Sigmoid colon (tissue), 7 donors: ENCODE results near the gene LRCH1. TPM values are rescaled to one million over a fixed set of nuclear protein-coding genes. Genes with fewer than 3 reads are reported as not detected.
A peak's percentile ranks its signal among the peaks of the same experiment; 100 is the strongest.

Source experiments
- DNase-seq: peaks from one replicate; pipeline ENCODE4 v3.0.0-alpha.2; 2019
- H3K27ac ChIP-seq, 4 donors: fragments of 200-600 bp; sonication (generic); one replicate each; pipeline ENCODE4 v1.5.1; 2016 to 2019; ENCODE audit warnings: mild to moderate bottlenecking in 1 of 4
- H3K27me3 ChIP-seq, 3 donors: fragments of 200-600 bp; sonication (generic); one replicate each; pipeline ENCODE4 v1.5.1; 2019; ENCODE audit warnings: mild to moderate bottlenecking in 1 of 3
- H3K36me3 ChIP-seq, 4 donors: fragments of 200-600 bp; sonication (generic); one replicate each; pipeline ENCODE4 v1.5.1; 2016 to 2019
- H3K4me1 ChIP-seq, 4 donors: fragments of 200-600 bp; sonication (generic); one replicate each; pipeline ENCODE4 v1.5.1; 2017 to 2019
- H3K4me3 ChIP-seq, 4 donors: fragments of 200-600 bp; sonication (generic); one replicate each; pipeline ENCODE4 v1.5.1; 2017 to 2019; ENCODE audit warnings: mild to moderate bottlenecking in 2 of 4, moderate library complexity in 1 of 4
- H3K9me3 ChIP-seq, 4 donors: fragments of 200-600 bp in 3 of 4; sonication (generic) in 3 of 4; one replicate each; pipeline versions ENCODE4 v1.5.1 to v1.6.1; 2013 to 2019
- EP300 ChIP-seq, 4 donors: sonication (generic); formaldehyde crosslinking; IDR thresholded peaks; one replicate each; pipeline ENCODE4 v1.6.1; 2017; ENCODE audit warnings: antibody characterized with exemption in 4 of 4
- POLR2A ChIP-seq, 2 donors: fragments of 450-650 bp; IDR thresholded peaks; one replicate each; pipeline ENCODE4 v1.6.1; 2016; ENCODE audit warnings: antibody characterized with exemption in 2 of 2, mild to moderate bottlenecking in 2 of 2, moderate library complexity in 2 of 2
- POLR2AphosphoS5 ChIP-seq, 4 donors: sonication (generic); formaldehyde crosslinking; IDR thresholded peaks; one replicate each; pipeline ENCODE4 v1.6.1; 2017; ENCODE audit warnings: antibody characterized with exemption in 4 of 4
- WGBS, 2 donors: extraction: QIAGEN DNeasy Blood & Tissue Kit; methylation state at CpG; one replicate each; pipeline ENCODE4 v1.1.7; 2013; 5-methylcytosine and 5-hydroxymethylcytosine counted together
- intact Hi-C: fragments of 100-400 bp; cut with DNase I; formaldehyde crosslinking; loops from one replicate; pipeline ENCODE4 v1.15.1; 2023
- polyA plus RNA-seq, 3 donors: library from polyadenylated mRNA; stranded (reverse); fragments of 200-250 nt; gene quantifications; one replicate each; pipeline ENCODE4 v1.2.3, GENCODE V29; 2013
- total RNA-seq, 4 donors: library from RNA; depleted of rRNA; stranded (reverse); fragments of >200 nt; gene quantifications; one replicate each; pipeline ENCODE4 v1.1.0, GENCODE V29; 2016
- TF ChIP-seq, protein P1 (sequence below), 4 experiments: fragments of 450-650 bp in 3 of 4; fragments of 200-600 bp in 1 of 4; IDR thresholded peaks; one replicate each; pipeline ENCODE4 v1.5.1; 2016 to 2019; ENCODE audit warnings: antibody characterized with exemption in 4 of 4, mild to moderate bottlenecking in 3 of 4, moderate library complexity in 2 of 4
- donor health status: healthy with polysubstance abuse.
- donor health status: Bipolar disorder and iron deficiency.
- donor health status: healthy.

The LRCH1 gene
- total and polyA plus RNA-seq, 7 donors, result 4.2 to 54.0 (median 32.4) TPM

- Histone ChIP-seq H3K9me3 (no peaks in the 10 kb centered on the region), H3K4me3 (no peak overlapping the region), H3K4me1 (peaks cover 0 to 43% (median 26%) of the 10 kb centered on the region in 4 donors), H3K36me3 (no peaks in the 10 kb centered on the region), H3K27me3 (no peaks in the 10 kb centered on the region), H3K27ac (peak overlapping the region; percentile 15 to 67 (median 51))
- intact Hi-C loops, result no loop called here
- no peak for DNase-seq
- 80 to 89% methylated on average over 10 of the region's 10 CpGs for WGBS, 2 donors
- TF ChIP-seq POLR2A (IDR thresholded peaks at IDR 0.05) (no peak), POLR2AphosphoS5 (IDR thresholded peaks at IDR 0.05) (no peak), EP300 (IDR thresholded peaks at IDR 0.05) (no peak)
- TF ChIP-seq, protein P1, sequence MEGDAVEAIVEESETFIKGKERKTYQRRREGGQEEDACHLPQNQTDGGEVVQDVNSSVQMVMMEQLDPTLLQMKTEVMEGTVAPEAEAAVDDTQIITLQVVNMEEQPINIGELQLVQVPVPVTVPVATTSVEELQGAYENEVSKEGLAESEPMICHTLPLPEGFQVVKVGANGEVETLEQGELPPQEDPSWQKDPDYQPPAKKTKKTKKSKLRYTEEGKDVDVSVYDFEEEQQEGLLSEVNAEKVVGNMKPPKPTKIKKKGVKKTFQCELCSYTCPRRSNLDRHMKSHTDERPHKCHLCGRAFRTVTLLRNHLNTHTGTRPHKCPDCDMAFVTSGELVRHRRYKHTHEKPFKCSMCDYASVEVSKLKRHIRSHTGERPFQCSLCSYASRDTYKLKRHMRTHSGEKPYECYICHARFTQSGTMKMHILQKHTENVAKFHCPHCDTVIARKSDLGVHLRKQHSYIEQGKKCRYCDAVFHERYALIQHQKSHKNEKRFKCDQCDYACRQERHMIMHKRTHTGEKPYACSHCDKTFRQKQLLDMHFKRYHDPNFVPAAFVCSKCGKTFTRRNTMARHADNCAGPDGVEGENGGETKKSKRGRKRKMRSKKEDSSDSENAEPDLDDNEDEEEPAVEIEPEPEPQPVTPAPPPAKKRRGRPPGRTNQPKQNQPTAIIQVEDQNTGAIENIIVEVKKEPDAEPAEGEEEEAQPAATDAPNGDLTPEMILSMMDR (IDR thresholded peaks at IDR 0.05), result no peak
These were observed 132.2 kb downstream of the LRCH1 start for GRCh38 chr13:46685006-46685730.

- Histone ChIP-seq H3K4me1 (peaks cover 0 to 38% (median 22%) of the 10 kb centered on the region in 4 donors), H3K36me3 (no peaks in the 10 kb centered on the region), H3K27ac (peak overlapping the region in 1 of 4 donors; percentile 67), H3K27me3 (no peaks in the 10 kb centered on the region), H3K4me3 (no peak overlapping the region), H3K9me3 (no peaks in the 10 kb centered on the region)
- intact Hi-C loops, result no loop called here
- WGBS, 2 donors, result 79 to 89% methylated on average over 4 of the region's 4 CpGs
- no peak for DNase-seq
- TF ChIP-seq, protein P1 (IDR thresholded peaks at IDR 0.05), result no peak
- TF ChIP-seq POLR2A (IDR thresholded peaks at IDR 0.05) (no peak), EP300 (IDR thresholded peaks at IDR 0.05) (no peak), POLR2AphosphoS5 (IDR thresholded peaks at IDR 0.05) (no peak)
These were observed 133.2 kb downstream of the LRCH1 start for GRCh38 chr13:46686171-46686570.

- H3K36me3 ChIP-seq, result no peaks in the 10 kb centered on the region
- H3K4me1 ChIP-seq, result peaks cover 0 to 49% (median 31%) of the 10 kb centered on the region in 4 donors
- H3K27me3 ChIP-seq, result no peaks in the 10 kb centered on the region
- WGBS, 2 donors, result 3 to 10% methylated on average over 1 of the region's 1 CpG
- H3K4me3 ChIP-seq, result no peak overlapping the region
- no peak overlapping the region for H3K27ac ChIP-seq
- H3K9me3 ChIP-seq, result no peaks in the 10 kb centered on the region
- no peak for DNase-seq
- intact Hi-C loops, result no loop called here
- TF ChIP-seq POLR2AphosphoS5 (IDR thresholded peaks at IDR 0.05), result no peak
- TF ChIP-seq, protein P1 (IDR thresholded peaks at IDR 0.05), result no peak
- no peak for TF ChIP-seq POLR2A (IDR thresholded peaks at IDR 0.05)
- TF ChIP-seq EP300 (IDR thresholded peaks at IDR 0.05), result no peak
These were observed 134.8 kb downstream of the LRCH1 start for GRCh38 chr13:46687810-46688209.

DNA sequence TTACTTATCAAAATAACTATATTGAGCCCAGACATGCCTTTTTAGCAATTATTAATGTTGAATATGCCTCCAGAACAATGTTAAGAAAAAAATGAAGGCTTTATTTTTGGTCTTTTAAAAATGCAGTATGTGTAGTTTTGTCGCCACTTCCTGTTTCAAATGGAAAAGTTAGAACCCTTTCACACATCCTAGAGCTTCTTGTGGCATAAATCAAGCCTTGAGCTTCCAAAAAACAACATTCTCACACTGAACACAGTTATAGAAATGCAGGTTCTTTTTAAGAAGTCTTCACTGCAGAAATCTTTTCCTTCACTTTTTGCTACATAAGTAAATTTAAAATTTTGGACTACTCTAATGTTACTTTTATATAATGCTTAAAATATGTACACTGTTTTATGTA, 135.3 kb downstream of the LRCH1 start:
- intact Hi-C loops, result no loop called here
- Histone ChIP-seq H3K36me3 (peaks cover 0 to 5% (median 0%) of the 10 kb centered on the region in 4 donors), H3K4me3 (no peak overlapping the region), H3K9me3 (no peaks in the 10 kb centered on the region), H3K27ac (no peak overlapping the region), H3K27me3 (no peaks in the 10 kb centered on the region), H3K4me1 (peaks cover 0 to 49% (median 31%) of the 10 kb centered on the region in 4 donors)
- WGBS, 2 donors, result 78 to 88% methylated on average over 1 of the region's 1 CpG
- DNase-seq, result no peak
- no peak for TF ChIP-seq POLR2A (IDR thresholded peaks at IDR 0.05)
- no peak for TF ChIP-seq POLR2AphosphoS5 (IDR thresholded peaks at IDR 0.05)
- no peak for TF ChIP-seq EP300 (IDR thresholded peaks at IDR 0.05)
- TF ChIP-seq, protein P1 (IDR thresholded peaks at IDR 0.05), result no peak
